NCI-H1105 (cell line): Measurements from ENCODE around the gene MAN2A2.

Experiments used
- DNase-seq: peaks from one replicate; lab custom pipeline; 2025; lab: John Stamatoyannopoulos, UW

The MAN2A2 gene

DNA sequence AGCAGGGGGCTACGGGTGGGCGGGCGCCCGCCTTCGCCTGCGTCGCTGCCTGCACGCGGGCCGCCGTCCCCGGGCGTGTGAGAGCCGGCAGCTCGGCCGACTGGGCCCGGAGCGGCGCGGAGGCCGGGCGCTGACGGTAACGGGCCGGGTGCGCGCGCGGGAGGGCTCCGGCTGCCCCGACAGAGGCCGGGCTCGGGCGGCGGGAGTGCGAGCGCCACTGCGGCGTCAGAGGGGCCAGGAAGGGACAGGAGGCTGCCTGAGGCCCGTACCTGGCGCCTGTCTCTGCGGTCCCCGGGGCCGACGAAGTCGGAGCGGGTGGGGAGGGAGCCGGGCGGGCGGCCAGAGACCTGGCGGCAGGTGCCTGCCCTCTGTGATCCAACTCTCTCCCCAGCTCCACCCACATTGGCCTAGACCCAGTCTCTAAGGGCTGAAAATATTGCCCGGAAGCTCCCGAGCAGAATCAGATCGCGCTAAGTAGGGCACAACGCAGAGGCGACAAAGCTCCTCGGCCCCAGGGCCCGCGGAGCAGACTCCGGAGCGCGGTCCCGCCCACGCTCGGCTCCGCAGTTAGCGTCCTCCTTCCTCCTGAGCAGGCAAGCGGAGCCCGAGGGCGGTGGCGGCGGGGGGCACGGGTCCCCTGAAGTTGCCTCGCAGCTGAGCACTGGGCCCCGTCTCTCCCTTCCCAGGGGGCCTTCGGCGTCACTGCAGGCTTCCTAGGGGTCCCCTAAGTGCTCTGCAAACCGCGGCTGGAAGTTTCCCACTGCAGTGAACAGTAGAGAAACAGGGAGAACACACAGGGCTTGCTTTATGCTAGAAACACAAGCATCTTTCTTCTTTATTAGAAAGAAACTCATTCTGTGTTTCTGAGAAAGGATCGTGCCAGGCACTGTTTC lies at the start of gene MAN2A2:
Gene MAN2A2 (plus strand): TSS at position 463 of the 893 bp plus-strand sequence. CDS start 906 bp downstream, outside the sequence.
- peak; percentile 26 for DNase-seq

DNA sequence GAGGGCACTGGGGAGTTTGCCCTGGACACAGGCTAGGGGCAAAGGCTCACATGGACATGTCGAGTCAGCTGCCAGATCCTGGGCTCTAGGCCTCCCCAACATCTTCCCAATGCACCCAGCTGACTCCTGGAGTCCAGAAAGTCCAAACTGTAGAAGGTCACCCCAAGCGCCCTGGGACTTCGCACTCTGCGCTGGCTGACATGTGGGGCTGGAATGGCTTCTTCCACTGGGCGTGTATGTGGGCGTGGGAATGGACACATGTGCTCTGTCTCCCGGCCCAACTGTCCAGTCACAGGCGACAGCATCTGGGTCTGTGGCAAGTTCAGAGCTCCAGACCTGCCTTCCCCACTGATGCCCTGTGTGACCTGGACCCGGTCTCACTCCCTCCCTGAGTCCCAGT lies 48.0 kb upstream of the MAN2A2 start:
- no peak for DNase-seq

DNA sequence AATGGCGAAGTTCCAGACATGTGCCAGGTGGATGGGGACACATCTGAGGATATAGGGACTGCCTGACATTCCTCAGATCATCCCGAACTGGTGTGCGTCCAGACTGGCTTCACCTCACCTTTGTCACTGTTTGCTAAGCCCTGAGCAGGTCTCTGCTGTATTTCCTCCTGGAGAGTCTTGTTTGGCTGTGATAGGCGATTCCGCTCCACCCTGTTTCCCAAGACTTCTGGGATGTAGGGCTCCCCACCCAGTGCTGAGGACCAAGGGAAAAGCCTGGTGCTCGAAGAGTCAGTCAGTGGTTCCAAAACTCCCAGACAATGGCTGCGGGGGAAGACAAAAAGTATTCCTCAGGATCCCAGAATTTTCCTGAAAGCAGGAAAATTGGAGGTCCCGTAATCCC lies 45.8 kb upstream of the MAN2A2 start:
- no peak for DNase-seq

DNA sequence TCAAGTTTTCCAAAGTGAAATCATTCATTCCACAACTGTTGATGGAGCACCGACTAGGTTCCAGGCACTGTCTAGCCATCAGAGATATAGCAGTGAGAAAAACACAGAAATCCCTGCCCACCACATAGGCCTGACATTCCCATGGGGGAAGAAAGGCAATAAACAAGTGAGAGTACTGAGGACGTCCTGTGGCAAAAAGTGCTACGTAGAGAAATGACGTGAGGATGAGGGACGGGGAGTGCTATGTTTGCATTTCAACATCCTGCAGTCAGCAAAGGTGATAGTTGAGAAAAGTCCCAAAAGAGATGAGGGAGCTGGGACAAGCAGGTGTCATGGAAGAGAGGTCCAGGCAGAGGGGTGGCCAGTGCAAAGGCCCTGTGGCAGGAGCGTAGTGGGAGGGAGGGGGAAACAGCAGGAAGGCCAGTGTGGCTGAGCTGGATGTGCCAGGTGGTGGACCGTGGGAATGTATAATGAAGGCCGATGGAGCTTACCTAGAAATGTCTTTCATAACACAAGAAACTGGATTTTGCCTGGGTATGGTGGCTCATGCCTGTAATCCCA lies 45.1 kb upstream of the MAN2A2 start:
- no peak for DNase-seq

DNA sequence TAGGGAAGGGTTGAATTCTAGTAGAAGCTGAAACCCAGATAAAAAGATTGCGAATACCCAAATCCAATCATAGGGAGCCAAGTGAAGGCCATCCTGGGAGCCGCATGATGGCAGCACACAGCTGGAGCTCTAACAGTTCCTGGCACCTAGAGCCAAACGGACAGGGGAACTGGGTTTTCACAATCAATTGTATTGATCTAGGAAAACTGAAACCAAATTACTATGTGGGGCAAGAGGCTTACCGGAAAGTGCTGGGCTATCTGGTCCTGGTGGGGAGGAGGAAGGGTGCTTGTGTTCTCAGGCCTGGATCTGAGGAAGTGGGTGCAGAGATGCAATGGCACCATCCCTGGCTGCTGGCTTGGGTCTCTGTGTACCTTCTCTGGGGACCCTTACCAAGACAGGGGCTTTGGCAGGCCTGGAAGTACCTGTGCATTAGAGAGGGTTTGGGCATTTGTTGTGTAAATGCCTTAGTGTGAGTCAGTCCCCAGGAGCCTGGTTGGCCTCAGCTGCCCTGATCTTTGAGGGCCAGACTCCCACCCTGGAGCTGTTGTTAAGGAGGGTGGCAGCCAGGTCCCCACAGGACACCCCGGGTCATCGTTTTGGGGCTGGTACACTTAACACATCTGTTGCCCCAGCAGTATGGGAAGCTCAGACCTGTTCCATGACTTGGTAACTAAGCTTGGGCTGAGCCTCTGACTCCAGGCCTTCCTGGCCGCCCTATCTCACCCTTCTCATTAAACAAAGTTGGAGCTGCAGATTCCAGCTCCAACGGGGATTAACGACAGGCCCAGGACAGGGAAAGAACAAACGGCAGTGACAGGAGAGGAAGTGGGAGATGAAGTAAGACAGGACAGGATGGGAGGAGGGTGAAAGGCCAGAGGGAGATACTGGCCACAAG lies 43.6 kb upstream of the MAN2A2 start:
- no peak for DNase-seq

DNA sequence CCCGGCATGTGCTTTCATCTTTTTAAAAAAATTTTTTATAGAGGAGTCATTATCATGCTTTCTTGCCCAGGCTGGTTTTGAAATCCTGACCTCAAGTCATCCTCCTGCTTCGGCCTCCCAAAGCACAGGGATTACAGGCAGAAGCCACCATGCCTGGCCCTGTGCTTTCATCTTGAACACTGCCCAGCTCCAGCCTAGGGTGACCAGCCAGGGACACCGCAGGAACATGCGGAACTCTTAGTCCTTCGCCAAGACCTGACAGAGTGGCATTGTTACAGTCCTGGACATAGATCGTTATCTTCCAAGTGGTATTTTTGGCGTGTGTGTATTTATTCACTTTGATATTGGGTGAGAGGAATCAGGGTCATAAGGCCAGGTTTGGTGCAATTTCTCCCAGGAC lies 42.7 kb upstream of the MAN2A2 start:
- DNase-seq, result no peak

DNA sequence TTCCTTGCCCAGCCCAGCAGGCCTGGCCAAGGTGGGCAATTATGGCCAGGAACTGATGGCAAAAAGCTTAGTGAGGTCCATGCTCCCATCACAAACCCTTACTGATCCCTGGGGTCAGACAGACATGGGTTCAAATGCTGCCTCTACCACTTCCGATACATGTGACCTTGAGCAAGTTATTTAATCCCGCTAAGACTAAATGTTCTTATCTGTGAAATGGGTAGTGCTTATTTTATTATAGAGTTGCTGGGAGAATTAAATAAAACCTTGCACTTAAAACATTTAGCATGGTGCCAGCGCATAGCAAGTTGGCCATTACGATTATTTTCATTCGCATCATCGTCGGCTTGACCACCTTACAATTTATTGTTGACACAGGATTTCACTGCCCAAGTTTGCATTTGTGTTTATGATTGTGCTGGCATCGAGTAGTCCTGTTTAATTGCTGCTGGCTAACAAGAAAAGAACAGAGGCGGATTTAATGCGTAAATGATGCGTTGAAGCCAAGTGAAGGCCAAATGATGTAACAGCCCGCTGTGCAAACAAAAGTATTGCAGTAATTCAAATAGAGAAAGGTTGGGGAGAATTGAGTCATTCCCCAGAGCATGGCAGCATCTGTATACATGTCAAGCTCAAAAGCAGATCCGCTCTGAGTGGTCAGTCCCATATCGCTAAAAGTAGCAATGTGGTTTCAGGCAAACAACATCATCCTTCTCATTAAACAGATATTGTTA lies 42.0 kb upstream of the MAN2A2 start:
- no peak for DNase-seq

DNA sequence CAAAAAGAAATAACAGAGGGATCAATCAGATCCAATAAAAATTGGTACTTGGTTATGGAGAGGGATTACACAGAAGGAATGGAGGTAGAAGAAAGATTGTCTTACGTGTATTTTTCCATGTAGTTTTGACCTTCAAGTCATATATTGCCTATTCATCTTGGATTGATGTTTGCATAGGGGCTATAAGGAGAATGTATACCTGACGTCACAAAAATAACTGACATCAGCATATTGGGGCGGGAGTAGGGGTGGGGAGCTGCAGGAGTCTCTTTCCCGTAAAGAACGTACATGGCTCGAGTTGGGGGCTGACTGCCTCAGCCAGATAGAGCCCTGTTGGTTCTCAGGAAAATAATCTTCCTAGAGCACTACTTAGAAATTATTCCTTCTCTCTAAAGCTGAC lies 40.6 kb upstream of the MAN2A2 start:
- DNase-seq, result no peak

DNA sequence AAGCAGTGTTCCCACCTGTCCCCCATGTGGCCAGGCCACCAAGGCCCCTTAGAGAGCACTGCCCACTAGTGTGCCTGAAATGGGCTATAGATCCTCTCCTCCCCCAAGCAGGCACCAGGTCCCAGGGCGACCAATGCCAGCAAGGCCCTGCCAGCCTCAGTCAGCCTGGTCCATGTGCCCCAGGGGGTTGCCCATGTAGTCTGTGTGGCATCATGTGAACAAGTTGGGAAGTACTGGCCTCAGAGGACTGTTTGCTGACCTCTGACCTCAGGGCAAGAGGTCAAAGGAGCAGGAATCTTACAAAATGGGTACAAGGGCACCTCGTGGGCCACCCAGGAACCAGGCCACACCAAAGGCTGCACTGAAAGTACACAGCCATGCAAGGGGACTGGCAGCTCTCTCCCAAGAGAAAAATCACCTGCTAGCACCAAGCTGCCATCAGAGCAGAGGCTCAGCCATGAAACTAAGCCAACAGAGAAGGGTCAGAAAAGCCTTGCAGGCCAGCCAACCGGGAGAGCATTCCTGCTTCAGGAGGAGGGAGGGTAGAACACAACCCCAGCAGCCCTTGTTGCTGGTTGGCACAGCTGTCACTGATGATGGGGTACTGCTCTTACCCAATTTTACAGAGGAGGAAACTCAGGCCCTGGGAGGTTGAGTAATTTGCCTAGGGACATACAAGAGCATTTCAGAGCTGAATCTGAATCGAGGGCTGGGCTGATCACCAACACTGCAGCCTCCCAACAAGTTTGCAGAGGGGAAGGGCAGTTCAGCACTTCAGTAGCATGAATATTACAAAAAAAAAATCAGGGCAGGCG lies 39.9 kb upstream of the MAN2A2 start:
- no peak for DNase-seq

DNA sequence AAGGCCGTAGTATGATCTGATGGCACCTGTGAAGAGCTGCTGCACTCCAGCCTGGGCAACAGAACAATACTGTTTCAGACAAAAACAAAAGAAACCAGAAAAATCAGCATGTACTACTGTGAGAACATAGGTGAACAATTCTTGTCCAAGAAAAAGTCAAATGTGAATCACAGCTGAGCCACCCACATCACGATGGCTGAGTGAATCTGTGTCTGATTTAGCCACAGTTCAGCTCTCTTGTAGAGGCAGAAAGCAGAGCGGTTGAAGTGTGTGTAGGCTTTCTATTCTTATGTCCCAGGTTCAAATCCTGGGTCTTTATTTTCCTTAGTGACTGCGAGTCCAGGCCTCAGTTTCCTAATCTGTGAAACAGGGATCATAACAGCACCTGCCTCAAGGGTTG lies 39.1 kb upstream of the MAN2A2 start:
- no peak for DNase-seq

DNA sequence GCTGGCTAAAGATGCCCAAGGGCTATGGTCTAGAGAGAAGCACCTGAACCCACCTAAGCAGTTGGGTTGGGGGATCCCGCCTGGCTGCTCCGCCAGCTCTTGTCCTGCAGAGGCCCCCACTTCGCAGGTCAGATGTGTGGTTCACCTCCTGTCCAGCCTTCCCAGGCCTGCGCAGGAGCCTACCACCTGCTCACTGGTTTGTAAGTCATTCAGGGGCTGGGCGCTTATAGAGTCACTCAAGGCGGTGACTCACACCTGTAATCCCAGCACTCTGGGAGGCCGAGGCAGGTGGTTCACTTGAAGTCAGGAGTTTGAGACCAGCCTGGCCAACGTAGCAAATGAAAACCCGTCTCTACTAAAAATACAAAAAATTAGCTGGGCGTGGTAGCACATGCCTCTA lies 38.6 kb upstream of the MAN2A2 start:
- no peak for DNase-seq

DNA sequence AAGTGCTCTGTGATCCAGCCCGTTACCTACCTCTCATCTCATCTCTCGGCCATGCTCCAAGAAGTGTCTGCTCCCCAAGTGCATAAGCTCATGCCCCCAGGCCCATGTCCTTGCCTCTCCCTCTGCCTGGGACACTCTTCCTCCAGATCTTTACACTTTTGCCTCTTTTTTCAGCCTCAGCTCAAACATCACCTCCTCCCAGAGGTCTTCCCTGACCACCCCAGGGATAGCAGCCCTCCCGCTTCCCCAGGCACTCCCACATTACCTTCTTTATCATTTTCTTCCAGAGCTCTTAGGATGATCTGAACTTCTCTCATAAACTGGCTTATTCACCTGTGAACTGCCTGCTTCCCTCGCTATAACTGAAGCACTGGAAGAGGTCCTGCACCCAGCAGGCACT lies 37.4 kb upstream of the MAN2A2 start:
- no peak for DNase-seq

DNA sequence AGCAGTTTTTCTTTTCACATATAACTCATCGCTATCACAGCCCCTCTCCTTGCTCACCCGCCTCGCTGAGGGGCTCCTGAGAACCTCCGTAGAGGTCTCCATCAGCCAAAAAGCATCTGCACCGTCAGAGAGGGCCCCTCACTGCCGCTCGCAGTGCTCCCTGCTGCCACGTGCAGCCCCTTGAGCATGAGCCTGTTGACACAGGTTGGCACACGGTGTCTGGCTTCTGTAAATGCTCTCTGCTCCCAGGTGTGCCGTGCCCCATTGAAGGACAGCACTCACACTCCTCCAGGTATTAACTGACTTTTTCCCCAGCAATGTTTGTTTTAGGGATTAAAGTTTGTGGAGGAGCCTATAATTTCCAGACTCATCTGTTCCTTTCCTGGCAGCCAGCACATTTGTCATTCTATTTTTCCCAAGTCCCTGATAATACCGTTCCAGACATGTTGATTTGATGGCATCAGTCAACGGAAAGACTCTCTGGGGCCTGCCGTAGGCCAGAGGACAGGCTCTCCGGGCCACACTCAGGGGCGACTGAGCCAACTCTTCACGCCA lies 36.9 kb upstream of the MAN2A2 start:
- DNase-seq, result peak; percentile 43

DNA sequence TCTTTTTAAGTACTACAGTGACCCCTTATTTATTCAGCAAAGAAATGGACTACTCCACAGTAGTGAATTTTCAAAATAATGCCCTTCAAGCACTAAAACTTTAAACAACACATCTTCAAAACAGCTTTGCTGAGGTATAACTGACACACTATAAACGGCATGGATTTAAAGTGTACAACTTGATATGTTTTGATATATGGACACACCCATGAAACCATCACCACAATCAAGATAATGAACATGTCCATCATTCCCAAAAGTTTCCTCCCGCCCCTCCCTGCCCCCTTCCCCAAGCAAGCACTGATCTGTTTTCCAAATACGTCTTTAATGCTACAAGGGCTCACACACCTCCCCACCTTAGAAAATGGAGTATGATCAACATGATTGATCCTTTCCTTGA lies 36.3 kb upstream of the MAN2A2 start:
- no peak for DNase-seq

DNA sequence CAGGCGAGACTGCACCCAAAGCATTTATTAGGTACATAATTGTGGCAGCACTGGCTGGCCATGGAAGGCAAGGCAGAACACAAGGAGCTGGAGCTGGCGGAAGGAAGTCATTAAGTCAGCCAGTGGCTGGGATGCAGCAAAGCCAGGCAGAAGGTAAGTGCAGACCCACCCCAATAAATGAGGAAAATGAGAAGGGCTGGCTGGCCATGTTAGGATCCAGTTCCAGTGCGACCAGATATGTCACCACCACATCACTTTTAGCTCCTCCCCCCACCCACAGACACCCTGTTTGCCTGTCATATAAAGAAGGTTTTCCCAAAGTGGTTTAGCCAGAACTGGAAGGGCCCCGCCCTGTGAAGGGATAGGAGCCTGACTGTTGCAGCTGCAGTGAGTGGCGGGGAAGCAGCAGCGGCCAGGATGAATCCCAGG lies 34.8 kb upstream of the MAN2A2 start, which contains the start of gene FURIN:
Gene FURIN (plus strand): TSS at position 328 of the 429 bp plus-strand sequence. CDS start 7,153 bp downstream, outside the sequence.
- DNase-seq, result no peak

DNA sequence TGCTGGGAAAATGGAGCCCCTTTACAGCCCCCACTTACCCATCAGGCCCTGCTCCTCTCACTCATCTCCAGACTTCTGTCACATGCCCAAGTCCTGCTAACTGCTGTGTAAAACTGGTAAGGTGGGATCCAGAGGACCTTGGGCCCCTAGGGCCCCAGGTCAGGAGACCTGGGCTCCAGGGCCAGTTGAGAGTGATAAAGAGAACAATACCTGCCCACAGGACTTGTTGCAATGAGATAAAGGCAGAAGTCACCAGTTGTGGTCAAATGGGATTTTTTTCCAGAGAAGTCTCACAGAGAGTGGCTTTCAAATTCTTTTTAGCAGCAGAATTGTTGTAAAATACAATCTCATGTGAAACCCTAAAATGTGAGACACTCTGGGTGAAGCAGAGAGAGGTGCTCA lies 34.0 kb upstream of the MAN2A2 start:
- DNase-seq, result no peak

DNA sequence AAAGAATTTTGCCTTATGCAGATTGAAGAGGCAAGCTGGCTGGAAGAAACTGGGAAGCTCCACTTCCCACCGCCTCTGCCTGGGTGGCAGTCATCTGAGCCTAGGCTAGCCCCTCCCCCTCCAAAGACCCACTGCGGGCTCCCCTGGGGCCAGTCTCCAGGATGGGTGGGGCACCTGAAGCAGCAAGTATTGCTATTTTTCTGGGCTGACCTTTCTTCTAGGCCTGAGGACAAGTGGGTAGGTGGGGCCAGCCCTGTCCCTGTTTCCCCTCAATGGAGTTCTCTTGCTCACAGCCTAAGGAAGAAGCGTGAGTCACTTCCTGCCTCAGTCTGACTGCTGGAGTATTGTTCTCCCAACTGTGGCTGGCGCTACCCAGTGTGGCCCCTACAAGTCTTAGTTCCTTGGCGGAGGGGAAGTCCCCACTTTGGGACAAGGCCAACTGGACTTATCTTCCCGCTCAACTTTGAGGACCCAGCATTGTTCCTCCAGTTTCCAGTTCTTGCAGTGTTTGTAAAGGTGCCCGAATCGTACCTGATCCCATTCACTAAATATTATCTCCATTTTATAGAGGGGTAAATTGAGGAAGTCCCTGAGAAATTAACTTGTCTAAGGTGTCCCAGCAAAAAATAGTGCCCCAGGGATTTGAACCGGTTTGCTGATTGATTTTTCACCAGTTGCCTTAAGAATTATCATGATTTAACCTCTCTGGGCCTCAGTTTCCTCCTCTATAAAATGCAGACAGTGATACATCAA lies 33.3 kb upstream of the MAN2A2 start:
- DNase-seq, result no peak

DNA sequence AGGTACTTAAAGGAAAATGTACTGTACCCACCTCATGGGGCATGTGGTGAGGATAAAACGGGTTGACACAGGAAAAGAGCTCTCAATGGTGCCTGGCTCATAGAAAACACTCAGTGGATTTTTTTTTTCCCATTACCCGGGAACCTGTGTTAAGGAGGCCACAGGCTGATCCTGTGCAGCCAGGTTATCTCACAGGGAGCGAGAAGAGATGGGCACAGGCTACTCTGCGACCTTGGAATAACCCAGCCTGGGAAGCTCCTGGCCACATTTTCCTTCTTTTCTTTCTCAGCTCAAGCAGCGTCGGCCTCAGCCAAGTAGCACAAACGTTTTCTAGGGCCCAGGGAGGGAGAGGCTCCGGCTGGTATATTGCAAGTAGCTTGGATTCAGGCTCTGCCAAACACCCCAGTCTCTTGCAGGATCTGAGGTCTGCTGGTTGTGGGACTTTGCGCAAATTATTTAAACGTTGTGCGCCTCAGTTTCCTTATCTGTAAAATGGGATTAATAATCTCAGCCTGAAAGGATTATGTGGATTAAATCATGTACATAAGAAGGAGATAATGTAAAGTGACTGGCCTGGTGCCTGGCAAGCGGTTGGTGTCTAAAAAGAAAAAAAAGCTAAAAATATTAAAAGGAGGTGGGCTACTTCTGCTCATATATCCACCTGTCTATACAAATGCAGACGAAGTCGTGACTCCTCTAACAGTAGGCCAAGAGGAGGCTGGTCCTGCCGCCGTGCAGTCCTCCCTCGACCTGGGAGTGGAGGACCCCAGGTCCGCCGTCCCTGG lies 32.6 kb upstream of the MAN2A2 start:
- DNase-seq, result no peak

DNA sequence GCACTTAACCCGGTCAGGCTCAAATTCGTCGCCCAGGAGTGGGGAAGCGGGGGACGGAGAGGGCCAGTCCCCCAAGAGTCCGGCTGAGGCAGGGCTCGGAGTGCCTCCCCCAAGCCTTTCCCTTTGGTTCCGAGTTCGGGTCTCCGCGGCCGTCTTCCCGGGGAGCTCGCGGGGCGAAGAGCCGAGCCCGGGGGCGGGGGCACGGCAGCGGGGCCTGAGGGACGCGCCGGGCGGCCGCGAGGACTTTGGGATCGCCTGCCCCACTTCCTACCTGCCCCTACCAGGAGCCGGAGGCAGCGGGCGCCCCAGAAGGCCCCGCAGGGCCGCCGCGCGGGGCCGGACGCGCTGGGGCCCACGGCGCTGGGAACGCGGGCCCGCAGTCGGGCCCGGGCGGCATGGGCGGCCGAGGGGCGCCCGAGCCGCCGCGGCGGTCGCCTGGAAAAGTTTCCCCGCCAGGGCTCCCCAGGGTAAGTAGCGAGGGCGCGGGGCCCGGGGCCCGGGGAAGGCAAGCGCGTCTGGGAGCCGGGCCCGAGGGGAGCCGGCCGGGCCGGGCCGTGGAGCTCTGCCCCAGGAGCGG lies 31.9 kb upstream of the MAN2A2 start:
- no peak for DNase-seq
